ENCODE results near the gene CDC45.

DNA sequence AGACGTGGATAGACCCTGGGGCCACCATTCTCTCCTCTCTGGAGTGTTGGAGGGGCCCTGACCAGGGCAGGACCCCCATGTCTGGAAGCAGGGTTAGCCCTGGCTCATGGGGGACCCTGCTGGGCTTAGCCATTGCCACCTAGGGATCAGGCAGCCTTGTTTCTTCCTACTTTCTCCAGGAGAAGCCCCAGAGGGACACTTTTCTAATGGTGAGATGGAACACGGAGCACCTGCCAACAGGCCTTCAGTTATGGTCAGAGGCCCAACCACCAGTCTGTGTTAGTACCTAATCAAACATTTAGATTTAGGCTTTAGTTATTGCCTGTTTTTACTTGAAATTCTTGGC, 30.3 kb upstream of the CDC45 start:
- TF ChIP-seq, protein P1, sequence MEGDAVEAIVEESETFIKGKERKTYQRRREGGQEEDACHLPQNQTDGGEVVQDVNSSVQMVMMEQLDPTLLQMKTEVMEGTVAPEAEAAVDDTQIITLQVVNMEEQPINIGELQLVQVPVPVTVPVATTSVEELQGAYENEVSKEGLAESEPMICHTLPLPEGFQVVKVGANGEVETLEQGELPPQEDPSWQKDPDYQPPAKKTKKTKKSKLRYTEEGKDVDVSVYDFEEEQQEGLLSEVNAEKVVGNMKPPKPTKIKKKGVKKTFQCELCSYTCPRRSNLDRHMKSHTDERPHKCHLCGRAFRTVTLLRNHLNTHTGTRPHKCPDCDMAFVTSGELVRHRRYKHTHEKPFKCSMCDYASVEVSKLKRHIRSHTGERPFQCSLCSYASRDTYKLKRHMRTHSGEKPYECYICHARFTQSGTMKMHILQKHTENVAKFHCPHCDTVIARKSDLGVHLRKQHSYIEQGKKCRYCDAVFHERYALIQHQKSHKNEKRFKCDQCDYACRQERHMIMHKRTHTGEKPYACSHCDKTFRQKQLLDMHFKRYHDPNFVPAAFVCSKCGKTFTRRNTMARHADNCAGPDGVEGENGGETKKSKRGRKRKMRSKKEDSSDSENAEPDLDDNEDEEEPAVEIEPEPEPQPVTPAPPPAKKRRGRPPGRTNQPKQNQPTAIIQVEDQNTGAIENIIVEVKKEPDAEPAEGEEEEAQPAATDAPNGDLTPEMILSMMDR (IDR thresholded peaks at IDR 0.05) = no peak
- TF ChIP-seq POLR2A (IDR thresholded peaks at IDR 0.05) = no peak
